B cell (primary cell): ENCODE measurements around the gene IKZF2.

Experiments used
- EZH2 ChIP-seq: IDR thresholded peaks from 2 replicates; pipeline ENCODE4 v1.6.1; 2012; ENCODE audit warnings: borderline replicate concordance, low read depth, mild to moderate bottlenecking, moderate library complexity, low read length; ENCODE audit not compliant: insufficient read depth, poor library complexity, severe bottlenecking
- TF ChIP-seq, protein P1 (sequence below): fragments of 200-600 bp; IDR thresholded peaks from one replicate; pipeline ENCODE4 v1.8.0; 2022; ENCODE audit warnings: antibody characterized with exemption, mild to moderate bottlenecking

DNA sequence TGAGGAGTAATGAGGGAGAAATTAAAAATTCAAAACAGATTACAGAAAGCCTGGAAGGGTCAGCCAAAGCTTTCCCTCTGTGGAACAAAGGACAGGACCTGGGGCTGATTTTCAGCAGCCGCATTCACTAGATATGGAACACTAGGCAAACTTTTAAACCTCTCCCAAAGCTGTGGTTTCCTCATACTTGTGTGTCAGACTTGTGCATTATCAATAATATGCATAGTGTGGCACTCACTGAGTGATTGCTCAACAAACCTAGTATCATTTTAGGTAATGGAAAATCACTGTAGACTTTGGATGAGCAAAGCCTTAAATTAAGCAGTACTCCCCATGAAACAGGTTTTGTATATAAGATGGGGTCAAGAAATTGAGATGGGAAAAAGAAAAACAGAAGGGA, 26.3 kb upstream of the IKZF2 start:
- TF ChIP-seq, protein P1, sequence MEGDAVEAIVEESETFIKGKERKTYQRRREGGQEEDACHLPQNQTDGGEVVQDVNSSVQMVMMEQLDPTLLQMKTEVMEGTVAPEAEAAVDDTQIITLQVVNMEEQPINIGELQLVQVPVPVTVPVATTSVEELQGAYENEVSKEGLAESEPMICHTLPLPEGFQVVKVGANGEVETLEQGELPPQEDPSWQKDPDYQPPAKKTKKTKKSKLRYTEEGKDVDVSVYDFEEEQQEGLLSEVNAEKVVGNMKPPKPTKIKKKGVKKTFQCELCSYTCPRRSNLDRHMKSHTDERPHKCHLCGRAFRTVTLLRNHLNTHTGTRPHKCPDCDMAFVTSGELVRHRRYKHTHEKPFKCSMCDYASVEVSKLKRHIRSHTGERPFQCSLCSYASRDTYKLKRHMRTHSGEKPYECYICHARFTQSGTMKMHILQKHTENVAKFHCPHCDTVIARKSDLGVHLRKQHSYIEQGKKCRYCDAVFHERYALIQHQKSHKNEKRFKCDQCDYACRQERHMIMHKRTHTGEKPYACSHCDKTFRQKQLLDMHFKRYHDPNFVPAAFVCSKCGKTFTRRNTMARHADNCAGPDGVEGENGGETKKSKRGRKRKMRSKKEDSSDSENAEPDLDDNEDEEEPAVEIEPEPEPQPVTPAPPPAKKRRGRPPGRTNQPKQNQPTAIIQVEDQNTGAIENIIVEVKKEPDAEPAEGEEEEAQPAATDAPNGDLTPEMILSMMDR: no peak
- no peak for TF ChIP-seq EZH2
